ENCODE measurements around the gene ADCY2.

Gene ADCY2

DNA sequence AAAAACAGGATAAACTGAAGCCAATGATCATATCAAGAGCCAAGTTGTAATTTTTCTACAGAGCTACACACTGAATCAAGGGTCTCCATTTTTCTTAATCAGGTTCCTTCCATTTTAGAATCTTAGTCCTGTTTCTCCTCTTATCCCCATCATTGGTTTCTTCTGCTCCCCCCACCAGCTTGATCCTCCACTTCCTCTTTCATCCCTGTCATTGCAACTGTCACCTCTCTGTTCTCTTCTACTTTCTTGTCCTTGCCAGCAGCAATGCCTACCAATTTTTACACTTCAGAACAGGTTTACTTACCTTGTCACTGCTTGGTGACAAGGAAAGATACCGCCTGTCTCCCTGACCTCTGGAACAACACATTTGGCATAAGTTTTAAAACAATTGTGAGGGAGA lies 357.7 kb downstream of the ADCY2 start:
- DNase-seq: no peak

DNA sequence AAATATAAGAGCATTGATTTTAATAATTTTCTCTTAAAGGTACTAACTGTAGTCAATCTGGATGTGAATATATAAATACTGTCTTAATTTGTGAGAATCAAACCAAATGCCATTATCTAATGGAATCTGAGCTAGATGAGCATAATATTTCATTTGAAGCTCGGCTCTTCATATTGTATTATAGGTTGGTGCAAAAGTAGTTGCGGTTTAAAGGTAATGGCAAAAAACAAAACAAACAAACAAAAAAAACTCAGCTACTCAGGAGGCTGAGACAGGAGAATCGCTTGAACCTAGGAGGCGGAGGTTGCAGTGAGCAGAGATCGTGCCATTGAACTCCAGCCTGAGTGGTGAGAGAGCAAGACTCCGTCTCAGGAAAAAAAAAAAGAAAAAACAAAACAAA lies 358.6 kb downstream of the ADCY2 start:
- DNase-seq: no peak

DNA sequence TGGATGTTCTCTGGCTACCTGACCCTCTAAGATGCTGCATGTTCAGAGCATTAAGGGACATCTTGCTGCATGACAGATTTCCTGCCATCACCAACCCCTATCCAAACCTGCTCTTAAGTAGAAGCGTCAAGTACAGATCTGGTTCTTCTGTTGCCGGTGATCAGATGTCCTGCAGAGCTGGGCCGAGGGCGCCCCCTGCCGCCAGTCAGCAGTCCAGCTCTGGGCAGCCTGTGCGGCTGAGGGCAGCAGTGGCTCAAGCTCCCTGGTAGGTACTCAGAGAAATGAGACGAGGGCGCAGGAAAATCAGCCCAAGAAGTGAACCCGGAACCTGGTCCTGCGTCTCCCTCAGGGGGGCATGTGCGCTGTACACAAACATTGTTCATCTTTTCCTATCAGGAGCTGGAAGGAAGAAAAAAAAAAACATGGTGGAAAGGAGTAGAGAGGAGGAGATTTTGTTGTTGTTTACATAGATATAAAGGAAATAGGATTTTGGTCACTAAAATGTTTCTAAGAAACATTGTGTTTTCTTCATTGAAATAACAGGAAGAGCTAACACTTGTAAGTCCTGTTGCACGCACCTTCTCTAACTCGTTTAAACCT lies 359.2 kb downstream of the ADCY2 start:
- peak; percentile 39 for DNase-seq

- no peak for DNase-seq
Observed at GRCh38 chr5:7755958-7756357, 360.0 kb downstream of the ADCY2 start.

DNA sequence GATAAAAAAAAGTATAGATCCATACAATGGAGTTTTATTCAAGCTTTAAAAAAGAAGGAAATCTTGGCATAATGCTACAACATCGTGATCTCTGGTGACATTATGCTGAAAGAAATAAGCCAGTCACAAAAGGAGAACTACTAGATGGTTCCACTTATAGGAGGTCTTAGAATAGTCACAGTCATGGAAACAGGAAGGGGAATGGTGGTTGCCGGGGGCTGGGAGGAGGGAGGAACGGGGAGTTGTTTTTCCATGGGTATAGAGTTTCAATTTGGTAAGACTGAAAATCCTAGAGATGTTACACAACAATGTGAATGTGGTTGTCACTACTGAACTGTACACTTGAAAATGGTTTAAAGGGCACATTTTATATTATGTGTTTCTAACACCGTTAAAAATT lies 360.5 kb downstream of the ADCY2 start:
- DNase-seq: no peak

- peak; percentile 37 for DNase-seq
Observed at GRCh38 chr5:7759257-7759871, 363.4 kb downstream of the ADCY2 start.

GRCh38 chr5:7759951-7760580 lies 364.1 kb downstream of the ADCY2 start:
- no peak for DNase-seq

DNA sequence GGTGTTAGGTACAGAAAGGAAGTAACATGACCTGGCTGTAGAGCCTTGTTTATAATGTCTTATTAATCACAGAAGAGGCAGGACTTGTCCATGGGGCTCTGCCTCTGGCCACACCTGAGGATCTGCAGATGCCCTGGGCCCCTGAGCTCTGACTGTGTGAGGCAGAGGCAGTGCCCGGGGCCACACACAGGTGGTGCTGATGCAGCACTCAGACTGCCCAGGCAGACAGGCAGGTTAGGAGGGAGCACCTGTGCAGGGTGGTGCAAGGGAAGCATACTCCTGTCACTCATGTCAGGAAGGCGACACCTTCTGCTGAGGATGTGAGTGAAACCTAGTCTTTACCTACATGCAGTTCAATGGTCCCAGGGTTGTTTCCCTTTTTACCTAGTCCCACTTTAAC lies 366.3 kb downstream of the ADCY2 start:
- DNase-seq: no peak

DNA sequence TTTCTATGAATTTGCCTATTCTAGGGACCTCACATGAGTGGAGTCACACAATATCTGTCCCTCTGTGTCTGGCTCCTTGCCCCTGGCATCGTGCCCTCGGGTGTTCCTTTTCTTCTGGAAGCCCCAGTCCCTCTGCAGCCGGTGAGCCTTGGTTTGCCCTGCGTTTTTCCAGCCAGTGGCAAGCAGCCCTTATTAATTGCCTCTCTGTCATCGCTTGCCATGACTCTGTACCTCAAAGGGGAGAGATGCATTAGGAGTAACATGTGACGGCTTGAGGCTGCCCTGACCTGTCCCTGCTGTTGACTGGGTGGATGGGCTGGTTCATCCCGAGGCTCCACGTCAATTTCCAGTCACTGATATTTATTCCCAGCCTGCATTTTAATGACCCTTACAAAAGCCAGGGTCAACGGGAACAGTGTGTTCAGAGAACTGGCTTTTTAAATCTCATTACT lies 367.7 kb downstream of the ADCY2 start:
- no peak for DNase-seq

GRCh38 chr5:7764452-7764851 lies 368.5 kb downstream of the ADCY2 start:
- DNase-seq: no peak

DNA sequence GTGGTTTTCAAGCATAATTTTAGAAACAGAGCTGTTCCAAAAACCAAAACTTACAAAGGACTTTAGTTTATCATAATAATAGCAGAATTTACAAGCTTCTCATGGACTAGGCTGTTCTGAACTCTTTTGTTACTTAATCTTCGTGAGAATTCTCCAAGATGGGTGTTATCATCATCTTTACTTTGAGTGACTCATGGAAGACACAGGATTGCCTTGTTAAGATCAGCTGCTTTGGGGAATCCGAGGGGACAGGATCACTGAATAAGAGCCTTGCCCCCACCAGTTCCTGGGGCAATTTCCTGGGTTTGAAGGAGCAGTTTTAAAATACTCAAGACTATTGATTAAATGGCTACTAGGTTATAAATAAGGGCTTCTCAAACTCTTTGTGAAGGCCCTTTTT lies 374.5 kb downstream of the ADCY2 start:
- no peak for DNase-seq

DNA sequence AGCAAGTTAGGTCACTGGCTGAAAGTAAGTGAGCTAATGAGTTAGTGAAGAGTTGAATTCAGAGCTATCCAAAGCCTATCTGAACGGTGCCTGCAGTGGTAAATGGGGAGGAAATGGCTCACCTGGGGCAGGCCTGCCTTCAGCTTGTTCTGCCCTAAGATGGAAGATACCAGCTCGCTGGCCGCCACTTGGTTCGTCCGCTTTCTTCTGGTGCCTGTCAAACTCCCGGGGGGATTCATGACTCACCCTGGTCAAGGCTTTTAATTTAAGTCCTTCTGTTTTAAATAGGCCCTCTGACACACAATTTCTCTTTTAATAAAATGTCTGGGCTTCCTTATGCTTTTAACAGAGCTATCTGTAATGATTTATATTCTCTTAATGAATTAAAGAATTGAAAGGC lies 376.2 kb downstream of the ADCY2 start:
- DNase-seq: no peak

GRCh38 chr5:7773178-7773577 lies 377.2 kb downstream of the ADCY2 start:
- DNase-seq: no peak

DNA sequence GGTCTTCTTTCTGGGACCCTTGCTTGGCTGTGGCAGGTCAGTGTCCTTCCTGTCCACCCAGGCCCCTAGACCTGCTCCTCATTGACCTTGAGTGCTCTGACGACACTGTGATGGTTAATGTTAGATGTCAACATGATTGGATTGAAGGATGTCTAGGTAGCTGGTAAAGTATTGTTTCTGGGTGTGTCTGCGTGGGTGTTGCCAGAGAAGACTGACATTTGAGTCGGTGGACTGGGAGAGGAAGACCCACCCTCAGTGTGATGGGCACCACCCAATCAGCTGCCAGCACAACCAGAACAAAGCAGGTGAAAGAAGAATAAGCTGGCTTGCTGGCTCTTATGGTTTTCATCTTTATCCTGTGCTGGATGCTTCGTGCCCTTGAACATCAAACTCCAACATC lies 380.5 kb downstream of the ADCY2 start:
- DNase-seq: no peak

- DNase-seq: no peak
Observed at GRCh38 chr5:7779019-7780005, 383.4 kb downstream of the ADCY2 start.

DNA sequence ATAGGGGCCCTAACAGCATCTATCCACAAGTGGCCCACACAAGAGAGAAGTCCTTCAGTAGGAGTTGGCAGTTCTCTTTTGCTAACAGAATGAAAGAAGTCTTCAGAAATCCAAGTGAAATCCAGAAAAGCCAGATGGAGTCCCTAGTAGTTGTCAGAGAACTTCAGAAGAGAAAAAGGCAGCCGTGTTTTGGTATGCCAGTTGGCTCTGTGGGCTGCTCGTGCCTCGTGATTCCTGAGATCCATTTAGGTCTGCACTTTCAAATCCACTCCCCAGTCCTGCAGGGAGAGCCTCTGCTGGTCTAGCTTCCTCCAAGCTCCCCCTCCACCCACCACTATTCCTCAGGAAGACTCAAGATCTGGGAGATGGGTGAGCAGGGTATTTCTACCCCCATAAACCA lies 386.0 kb downstream of the ADCY2 start:
- no peak for DNase-seq

- no peak for DNase-seq
Observed at GRCh38 chr5:7784683-7785380, 388.9 kb downstream of the ADCY2 start.

DNA sequence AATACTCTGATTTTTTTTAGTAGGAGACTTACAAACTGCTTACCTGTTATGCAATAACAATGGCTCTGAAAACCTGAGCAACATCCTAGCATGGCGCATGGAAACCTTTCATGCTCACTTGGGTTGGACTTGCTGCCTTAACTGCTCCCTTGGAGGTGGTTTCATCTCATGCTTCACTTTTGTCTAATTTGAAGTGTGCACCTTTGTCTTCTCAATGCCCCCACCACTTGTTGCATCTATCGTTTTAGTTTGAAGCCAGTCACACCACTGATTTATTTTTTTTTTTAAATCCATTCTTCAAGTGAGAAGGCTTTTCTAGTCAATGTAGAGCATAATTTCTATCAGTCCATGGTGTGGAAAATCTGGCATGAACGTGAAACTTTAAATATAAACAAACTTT lies 391.8 kb downstream of the ADCY2 start:
- DNase-seq: no peak

DNA sequence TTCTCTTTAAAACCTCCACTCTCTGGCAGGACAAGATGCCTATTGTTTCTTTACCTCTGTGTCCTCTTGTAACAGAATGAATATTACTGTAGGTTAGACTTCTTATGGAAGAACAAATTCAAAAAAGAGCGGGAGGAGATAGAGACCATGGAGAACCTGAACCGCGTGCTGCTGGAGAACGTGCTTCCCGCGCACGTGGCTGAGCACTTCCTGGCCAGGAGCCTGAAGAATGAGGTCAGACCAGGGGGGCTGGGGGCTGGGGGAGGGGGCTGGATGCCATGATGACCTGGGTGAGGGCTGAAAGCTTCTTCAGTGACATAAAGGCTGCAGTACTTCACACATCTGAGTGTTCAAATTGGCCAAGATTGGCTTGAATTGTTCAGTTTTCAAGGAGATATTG lies 393.6 kb downstream of the ADCY2 start:
- no peak for DNase-seq

GRCh38 chr5:7793895-7794294 lies 398.0 kb downstream of the ADCY2 start:
- no peak for DNase-seq

DNA sequence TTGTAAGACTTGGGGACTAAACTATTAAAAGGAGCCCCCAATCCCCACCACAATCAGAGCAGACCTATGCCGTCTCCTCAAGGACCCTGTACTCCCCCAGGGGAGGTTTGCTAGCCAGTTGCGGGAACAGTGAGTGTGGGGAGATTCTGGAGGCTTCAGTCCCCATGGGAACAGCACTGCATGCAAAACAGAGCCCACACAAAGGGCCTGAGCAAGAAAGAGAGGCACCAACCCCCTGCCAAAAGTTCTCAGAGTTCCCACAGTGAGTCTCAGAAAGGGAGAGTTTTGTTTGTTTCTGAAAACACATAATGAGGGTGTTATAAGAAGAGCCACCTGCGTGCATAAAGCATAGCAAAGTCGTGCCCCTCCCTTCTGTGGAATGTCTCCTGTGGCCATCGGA lies 398.4 kb downstream of the ADCY2 start:
- DNase-seq: no peak

GRCh38 chr5:7794823-7795222 lies 398.9 kb downstream of the ADCY2 start:
- DNase-seq: no peak

DNA sequence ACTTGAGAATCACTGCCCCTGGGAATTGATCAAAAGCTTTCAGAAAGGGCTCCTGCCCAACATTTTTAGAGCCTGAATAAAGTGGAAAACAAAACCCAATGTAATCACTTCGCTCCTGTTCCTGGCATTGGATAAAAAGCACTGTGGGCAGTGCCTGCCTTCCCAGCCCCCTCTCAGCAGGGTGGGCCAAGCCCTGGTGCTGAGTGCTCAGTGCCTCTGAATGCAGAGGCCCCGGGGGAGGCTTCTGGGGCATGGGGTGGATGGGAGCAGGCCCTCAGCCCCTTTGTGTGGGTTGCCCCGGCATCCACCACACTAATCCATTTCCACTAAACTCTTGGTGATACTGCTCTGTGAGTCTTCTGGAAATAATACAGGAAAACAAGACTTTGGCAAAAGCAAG lies 399.4 kb downstream of the ADCY2 start:
- DNase-seq: no peak

Measured in NCI-H1694 (cell line).